ENCODE results near the gene TRIP12. TPM values are rescaled to one million over a fixed set of nuclear protein-coding genes. Genes with fewer than 3 reads are reported as not detected.
A peak's percentile ranks its signal among the peaks of the same experiment; 100 is the strongest.

The TRIP12 gene
- total and polyA plus RNA-seq, 2 of the 8 experiments (the other 6 are each of a cell fraction or from before 2014, with no cell fraction given): 23.1 to 174 TPM

DNA sequence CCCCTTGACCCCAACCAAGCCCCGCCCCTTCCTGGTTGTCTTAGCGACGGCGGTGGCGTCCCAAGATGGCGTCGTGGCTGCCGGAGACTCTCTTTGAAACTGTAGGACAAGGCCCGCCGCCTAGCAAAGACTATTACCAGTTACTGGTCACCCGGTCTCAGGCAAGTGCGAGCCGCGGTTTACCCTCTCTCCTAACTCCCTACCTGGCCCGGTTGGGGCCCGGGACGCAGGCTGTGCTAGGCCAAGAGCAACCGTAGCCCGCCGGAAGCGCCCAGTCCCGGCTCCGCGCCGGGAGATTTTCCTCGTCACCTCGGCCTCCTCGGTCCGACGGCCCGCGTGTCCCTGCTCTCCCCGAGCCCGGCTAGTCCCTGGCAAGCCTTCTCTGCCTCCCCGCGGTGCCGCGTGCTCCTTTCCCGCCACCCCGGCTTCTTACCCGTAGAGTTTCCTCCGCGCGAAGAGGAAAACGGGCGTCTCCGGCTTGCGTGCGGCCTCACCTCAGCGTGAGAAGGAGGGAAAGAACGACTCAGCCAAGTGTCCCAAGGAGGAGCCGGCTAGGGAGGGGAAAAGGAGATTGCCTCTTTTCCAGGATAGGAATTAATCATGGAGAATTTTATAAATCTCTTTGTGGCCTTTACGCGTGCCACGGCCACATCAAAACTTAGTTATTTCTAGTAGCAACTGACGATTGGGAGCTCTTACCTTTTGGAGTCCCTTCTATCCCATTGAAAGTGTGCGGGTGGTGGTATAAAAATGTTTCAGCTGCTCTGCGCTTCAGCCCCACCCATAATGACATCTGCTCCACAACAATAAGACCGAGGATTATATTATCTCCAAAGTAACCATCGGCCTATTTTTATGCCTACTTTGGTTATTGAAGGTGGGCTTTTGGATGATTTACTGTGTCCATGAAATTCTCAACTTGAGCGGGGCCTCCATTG lies 909 bp upstream of the TRIP12 start, which contains the start of gene FBXO36 (continued):
- peak in 1 of 2 experiments; percentile 98; a peak in 2 of 4 replicates for TF ChIP-seq HDAC2 (IDR thresholded peaks at IDR 0.05; ENCODE audit: borderline replicate concordance in 1 of 2, low read depth in 2 of 2, low read length in 2 of 2)
- TF ChIP-seq GTF2F1 (IDR thresholded peaks at IDR 0.05; ENCODE audit: borderline replicate concordance, low read depth, low read length): no peak
- no peak for TF ChIP-seq JUND (IDR thresholded peaks at IDR 0.05; ENCODE audit: low read length)
- TF ChIP-seq RXRA (IDR thresholded peaks at IDR 0.05; ENCODE audit: insufficient read depth, low read depth, low read length): no peak
- TF ChIP-seq, protein P1, sequence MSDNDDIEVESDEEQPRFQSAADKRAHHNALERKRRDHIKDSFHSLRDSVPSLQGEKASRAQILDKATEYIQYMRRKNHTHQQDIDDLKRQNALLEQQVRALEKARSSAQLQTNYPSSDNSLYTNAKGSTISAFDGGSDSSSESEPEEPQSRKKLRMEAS (IDR thresholded peaks at IDR 0.05): peak; percentile 90
- TF ChIP-seq, protein P2, sequence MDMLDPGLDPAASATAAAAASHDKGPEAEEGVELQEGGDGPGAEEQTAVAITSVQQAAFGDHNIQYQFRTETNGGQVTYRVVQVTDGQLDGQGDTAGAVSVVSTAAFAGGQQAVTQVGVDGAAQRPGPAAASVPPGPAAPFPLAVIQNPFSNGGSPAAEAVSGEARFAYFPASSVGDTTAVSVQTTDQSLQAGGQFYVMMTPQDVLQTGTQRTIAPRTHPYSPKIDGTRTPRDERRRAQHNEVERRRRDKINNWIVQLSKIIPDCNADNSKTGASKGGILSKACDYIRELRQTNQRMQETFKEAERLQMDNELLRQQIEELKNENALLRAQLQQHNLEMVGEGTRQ (IDR thresholded peaks at IDR 0.05; ENCODE audit: low read length): no peak
- no peak for TF ChIP-seq EP300 (IDR thresholded peaks at IDR 0.05; ENCODE audit: borderline replicate concordance in 1 of 2, low read depth in 2 of 2, low read length in 2 of 2)
- no peak for TF ChIP-seq SIX5 (IDR thresholded peaks at IDR 0.05; ENCODE audit: low read depth, low read length)
